ENCODE measurements around the gene ARSA.

ARSA gene

DNA sequence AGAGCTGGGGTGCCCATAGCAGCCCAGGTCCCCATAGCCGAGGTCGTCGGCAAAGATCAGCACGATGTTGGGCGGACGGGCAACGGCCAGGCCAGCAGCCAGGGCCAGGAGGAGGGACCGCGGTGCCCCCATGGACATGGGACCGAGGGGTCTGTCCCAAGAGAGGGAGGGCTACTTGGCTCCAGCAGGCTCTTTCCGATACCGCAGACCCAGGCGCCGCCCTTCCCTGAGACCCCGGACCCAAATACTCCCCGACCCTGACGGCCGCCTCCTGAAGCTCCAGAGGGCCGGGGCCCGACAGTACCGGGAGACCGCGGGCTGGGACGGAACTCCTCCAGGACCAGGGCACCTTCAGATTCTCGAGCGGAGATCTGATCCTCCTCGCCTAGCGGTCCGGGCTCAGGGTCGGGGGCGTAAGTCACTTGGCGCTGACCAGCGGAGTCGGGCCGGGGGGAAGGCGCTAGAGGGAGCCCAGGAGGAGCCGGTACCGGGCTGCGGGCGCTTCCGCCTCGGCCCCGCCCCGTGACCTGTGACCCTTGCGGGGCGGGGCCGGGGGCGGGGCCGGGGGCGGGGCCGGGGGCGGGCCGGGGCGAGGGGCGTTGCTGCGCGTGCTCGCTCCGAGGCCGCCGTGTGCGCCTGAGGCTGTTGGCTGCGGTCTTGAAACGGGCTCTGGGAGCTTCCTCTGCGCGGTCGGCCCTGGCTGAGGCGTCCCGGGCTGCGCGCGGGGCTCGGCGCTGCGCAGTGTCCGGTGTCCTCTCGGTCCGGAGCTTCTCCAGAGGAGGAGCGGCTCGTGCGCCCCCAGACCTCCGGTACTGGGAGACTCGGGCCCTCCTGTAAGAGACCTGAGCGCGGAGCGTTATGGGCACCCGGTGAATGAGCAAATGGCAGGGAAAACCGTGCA lies at the start of gene ARSA:
ARSA (minus strand) TSS at position 511 of the 901 bp plus-strand sequence; CDS start at position 138, 373 bp downstream.
- ATAC-seq (ENCODE audit: low read depth) (peak; percentile 89), DNase-seq (ENCODE audit: low spot score in 2 of 2) (peak; percentile 58 to 71)
- H3K9me3 Mint-ChIP-seq, result no peaks in the 10 kb centered on the region
- H3K27ac Mint-ChIP-seq, result peak within 1 kb of the TSS; percentile 53
- peak within 1 kb of the TSS; percentile 73 for H3K4me3 Mint-ChIP-seq
- peaks cover 2% of the 10 kb centered on the region for H3K36me3 Mint-ChIP-seq
- peaks cover 15% of the 10 kb centered on the region for H3K4me1 Mint-ChIP-seq
- no peaks in the 10 kb centered on the region for H3K27me3 Mint-ChIP-seq

DNA sequence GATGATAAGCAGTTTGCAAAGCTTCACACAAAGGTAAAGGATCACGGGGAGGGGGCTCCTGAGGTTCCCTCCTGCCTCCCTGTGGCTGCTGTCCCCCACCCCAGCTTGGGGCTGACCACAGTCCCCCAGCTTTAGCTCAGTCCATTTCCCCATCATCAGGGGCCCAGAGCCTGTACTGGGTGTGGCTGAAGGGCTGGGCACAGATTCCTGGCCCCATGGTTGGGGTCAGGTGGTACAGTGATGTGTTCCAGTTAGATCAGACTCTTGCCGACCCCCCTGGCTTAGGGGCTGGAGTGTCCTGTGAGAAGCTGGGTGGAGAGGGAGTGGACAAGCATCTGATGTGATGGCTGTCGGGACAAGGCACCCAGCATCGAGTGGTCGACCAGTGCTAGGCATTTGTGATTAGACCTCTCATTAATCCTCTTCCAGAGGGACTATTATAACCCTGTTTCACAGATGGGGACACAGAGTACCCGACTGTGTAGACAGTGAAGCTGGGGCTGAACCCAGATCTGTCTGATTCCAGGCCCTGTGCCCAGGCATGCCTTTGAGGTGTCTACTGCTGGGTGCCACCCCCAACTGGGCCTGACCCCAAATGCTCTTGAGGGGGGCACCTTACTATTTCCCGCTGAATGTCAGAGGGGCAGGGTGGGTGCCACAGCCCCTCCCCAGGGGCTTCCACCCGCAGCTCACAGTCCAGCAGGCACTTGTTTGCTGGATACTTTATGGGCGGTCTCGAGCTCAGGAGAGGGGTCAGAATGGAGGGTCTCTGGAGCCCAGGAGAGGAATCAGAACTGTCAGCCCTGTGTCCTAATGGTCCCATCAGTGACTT lies 48.9 kb upstream of the ARSA start:
- ATAC-seq (ENCODE audit: low read depth), result no peak
- no peaks in the 10 kb centered on the region for H3K9me3 Mint-ChIP-seq
- H3K27ac Mint-ChIP-seq, result no peak overlapping the region
- no peaks in the 10 kb centered on the region for H3K36me3 Mint-ChIP-seq
- H3K4me1 Mint-ChIP-seq, result peaks cover 14% of the 10 kb centered on the region
- peaks cover 25% of the 10 kb centered on the region for H3K27me3 Mint-ChIP-seq
- H3K4me3 Mint-ChIP-seq, result no peak overlapping the region
- no peak for DNase-seq (ENCODE audit: low spot score in 2 of 2)

DNA sequence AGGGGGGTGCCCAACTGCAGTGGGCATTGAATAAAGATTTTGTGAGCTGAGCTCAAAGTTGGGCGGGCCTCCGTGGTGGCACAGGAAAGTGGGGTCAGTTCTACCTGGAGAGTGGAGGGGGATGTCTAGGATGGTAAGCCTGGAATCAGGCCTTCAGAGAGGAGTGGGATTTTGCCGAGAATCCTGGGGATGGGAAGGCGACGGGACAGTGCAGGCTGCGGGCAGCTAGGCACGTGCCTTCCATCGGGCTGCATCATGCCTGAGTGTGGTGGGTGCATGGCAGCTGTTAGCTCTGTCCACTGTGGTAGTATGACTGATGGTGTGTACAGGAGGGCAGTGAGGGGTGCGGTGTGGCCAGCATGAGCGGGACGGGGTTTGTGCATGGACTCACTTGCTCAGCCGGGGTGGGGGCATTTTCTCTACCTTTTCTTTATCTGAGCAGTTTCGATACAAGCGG lies 48.3 kb upstream of the ARSA start:
- no peak overlapping the region for H3K4me3 Mint-ChIP-seq
- H3K9me3 Mint-ChIP-seq, result no peaks in the 10 kb centered on the region
- H3K36me3 Mint-ChIP-seq, result no peaks in the 10 kb centered on the region
- no peak overlapping the region for H3K27ac Mint-ChIP-seq
- H3K4me1 Mint-ChIP-seq, result peaks cover 14% of the 10 kb centered on the region
- ATAC-seq (ENCODE audit: low read depth) (no peak), DNase-seq (ENCODE audit: low spot score in 2 of 2) (no peak)
- H3K27me3 Mint-ChIP-seq, result peaks cover 31% of the 10 kb centered on the region

- Mint-ChIP-seq H3K4me3 (peak overlapping the region; percentile 61), H3K27me3 (peaks cover 36% of the 10 kb centered on the region), H3K36me3 (no peaks in the 10 kb centered on the region), H3K27ac (no peak overlapping the region), H3K9me3 (no peaks in the 10 kb centered on the region), H3K4me1 (peaks cover 14% of the 10 kb centered on the region)
- DNase-seq (ENCODE audit: low spot score in 2 of 2), result no peak
- no peak for ATAC-seq (ENCODE audit: low read depth)
These were observed 47.7 kb upstream of the ARSA start for GRCh38 chr22:50675553-50676179.

DNA sequence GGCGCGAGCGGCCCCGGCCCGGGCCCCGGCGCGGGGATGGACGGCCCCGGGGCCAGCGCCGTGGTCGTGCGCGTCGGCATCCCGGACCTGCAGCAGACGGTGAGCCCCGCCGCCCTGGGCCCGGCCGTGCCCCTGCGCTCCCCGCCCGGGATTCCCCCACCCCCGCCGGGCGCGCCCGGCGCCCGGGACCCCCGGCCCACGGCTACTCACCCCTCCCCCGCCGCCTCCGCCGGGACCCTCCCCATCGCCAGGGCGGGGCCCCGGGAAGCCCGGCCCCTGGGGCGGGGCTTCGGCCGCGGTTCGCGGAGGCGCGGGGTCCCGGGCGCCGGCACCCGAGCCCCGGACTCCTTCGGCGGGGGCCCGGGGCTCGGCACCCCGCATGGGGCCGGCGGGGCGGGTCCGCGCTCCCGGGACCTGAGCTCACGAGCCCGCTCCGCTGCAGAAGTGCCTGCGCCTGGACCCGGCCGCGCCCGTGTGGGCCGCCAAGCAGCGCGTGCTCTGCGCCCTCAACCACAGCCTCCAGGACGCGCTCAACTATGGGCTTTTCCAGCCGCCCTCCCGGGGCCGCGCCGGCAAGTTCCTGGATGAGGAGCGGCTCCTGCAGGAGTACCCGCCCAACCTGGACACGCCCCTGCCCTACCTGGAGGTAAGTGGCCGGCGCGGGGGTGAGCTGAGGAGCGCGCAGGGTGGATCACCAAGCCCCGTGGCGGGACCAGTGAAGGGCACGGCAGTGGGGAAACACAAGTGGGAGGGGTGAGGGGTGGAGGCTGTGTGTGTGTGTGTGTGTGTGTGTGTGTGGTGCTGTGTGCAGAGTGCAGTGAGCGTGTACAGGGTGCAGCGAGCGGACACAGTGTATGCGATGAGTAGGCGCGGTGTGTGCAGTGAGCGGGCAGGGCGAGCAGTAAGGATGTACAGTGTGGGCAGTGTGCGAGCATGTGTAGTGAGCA lies 46.9 kb upstream of the ARSA start:
- Mint-ChIP-seq H3K9me3 (no peaks in the 10 kb centered on the region), H3K4me1 (peaks cover 14% of the 10 kb centered on the region), H3K36me3 (no peaks in the 10 kb centered on the region), H3K27ac (no peak overlapping the region), H3K27me3 (peaks cover 39% of the 10 kb centered on the region), H3K4me3 (peak overlapping the region; percentile 61)
- DNase-seq (ENCODE audit: low spot score in 2 of 2), result no peak
- ATAC-seq (ENCODE audit: low read depth), result peak; percentile 28

DNA sequence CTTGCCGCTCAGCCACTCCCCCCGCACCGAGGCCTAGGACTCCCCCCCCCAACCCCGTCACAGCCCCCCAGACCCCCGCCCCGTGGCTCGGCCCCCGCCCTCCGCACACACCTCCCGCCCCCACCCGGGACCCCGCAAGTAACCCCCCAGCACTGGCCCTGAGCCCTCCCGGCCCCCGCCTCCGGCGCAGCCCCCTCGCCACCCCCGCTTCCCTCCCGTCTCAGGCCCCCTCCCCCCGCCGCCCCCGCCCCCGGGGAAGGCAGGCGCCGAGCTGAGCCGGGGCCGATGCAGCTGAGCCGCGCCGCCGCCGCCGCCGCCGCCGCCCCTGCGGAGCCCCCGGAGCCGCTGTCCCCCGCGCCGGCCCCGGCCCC lies 46.2 kb upstream of the ARSA start:
- H3K9me3 Mint-ChIP-seq, result no peaks in the 10 kb centered on the region
- ATAC-seq (ENCODE audit: low read depth), result peak; percentile 12
- H3K4me3 Mint-ChIP-seq, result no peak overlapping the region
- DNase-seq (ENCODE audit: low spot score in 2 of 2), result no peak
- no peaks in the 10 kb centered on the region for H3K36me3 Mint-ChIP-seq
- H3K27ac Mint-ChIP-seq, result no peak overlapping the region
- H3K4me1 Mint-ChIP-seq, result peaks cover 14% of the 10 kb centered on the region
- peaks cover 39% of the 10 kb centered on the region for H3K27me3 Mint-ChIP-seq

GRCh38 chr22:50673231-50674129 lies 45.5 kb upstream of the ARSA start:
- H3K27ac Mint-ChIP-seq, result peak overlapping the region; percentile 35
- H3K27me3 Mint-ChIP-seq, result peaks cover 39% of the 10 kb centered on the region
- H3K36me3 Mint-ChIP-seq, result no peaks in the 10 kb centered on the region
- peak overlapping the region; percentile 70 for H3K4me3 Mint-ChIP-seq
- no peaks in the 10 kb centered on the region for H3K9me3 Mint-ChIP-seq
- H3K4me1 Mint-ChIP-seq, result peaks cover 14% of the 10 kb centered on the region
- ATAC-seq (ENCODE audit: low read depth) (peak; percentile 38), DNase-seq (ENCODE audit: low spot score in 2 of 2) (no peak)

DNA sequence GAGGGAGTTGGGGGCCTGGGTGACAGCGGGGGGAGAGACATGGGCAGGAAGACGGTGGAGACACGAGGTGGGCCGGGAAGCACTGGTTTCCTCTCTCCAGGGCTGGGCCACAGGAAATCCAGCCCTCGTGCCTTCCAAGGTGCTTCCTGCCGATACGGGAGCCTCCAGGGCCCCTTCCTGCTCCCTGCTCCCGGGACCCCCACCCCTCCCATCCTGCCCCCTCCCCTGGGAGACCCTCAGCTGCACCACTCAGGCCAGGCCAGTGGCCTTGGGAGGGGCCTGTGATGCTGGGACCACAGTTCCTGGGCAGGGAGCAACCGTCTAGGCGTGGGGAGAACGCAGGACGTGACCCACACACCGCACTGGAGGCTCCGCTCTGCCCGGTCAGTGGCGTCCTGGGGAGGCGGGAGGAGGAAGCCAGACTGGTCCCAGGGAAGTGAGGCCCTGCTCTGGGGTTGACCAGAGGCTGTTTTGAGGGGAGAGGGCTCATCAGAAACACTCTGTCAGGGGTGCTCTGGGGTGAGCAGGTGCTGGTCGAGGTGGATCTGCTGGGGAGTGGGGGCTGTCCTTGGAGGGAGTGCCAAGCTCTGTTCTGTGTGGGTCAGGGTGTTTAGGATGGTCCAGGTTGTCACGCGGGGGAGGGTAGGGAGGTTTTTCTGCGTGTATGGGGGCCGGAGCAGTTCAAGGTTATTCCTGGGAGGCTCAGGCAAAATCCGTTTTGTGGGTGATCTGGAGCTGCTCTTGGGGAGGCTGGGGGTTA lies 44.7 kb upstream of the ARSA start, which contains the start of gene SHANK3:
SHANK3 (plus strand) TSS at position 353 of the 760 bp plus-strand sequence.
- Mint-ChIP-seq H3K4me3 (peak within 1 kb of the TSS; percentile 70), H3K36me3 (no peaks in the 10 kb centered on the region), H3K27ac (peak within 1 kb of the TSS; percentile 35), H3K27me3 (peaks cover 43% of the 10 kb centered on the region), H3K9me3 (no peaks in the 10 kb centered on the region), H3K4me1 (peaks cover 14% of the 10 kb centered on the region)
- DNase-seq (ENCODE audit: low spot score in 2 of 2) (no peak), ATAC-seq (ENCODE audit: low read depth) (peak; percentile 5)

- peaks cover 44% of the 10 kb centered on the region for H3K27me3 Mint-ChIP-seq
- H3K4me3 Mint-ChIP-seq, result peak overlapping the region; percentile 12
- H3K9me3 Mint-ChIP-seq, result no peaks in the 10 kb centered on the region
- H3K27ac Mint-ChIP-seq, result no peak overlapping the region
- H3K4me1 Mint-ChIP-seq, result peaks cover 14% of the 10 kb centered on the region
- no peaks in the 10 kb centered on the region for H3K36me3 Mint-ChIP-seq
- DNase-seq (ENCODE audit: low spot score in 2 of 2) (no peak), ATAC-seq (ENCODE audit: low read depth) (no peak)
These were observed 44.1 kb upstream of the ARSA start for GRCh38 chr22:50672041-50672440.

- Mint-ChIP-seq H3K4me3 (no peak overlapping the region), H3K36me3 (no peaks in the 10 kb centered on the region), H3K27me3 (peaks cover 45% of the 10 kb centered on the region), H3K27ac (no peak overlapping the region), H3K4me1 (peaks cover 14% of the 10 kb centered on the region), H3K9me3 (no peaks in the 10 kb centered on the region)
- ATAC-seq (ENCODE audit: low read depth) (peak; percentile 35), DNase-seq (ENCODE audit: low spot score in 2 of 2) (no peak)
These were observed 43.7 kb upstream of the ARSA start for GRCh38 chr22:50671641-50672040.

GRCh38 chr22:50670914-50671538 lies 43.1 kb upstream of the ARSA start:
- no peaks in the 10 kb centered on the region for H3K9me3 Mint-ChIP-seq
- ATAC-seq (ENCODE audit: low read depth), result no peak
- peaks cover 44% of the 10 kb centered on the region for H3K27me3 Mint-ChIP-seq
- no peak overlapping the region for H3K4me3 Mint-ChIP-seq
- no peak for DNase-seq (ENCODE audit: low spot score in 2 of 2)
- H3K4me1 Mint-ChIP-seq, result peaks cover 14% of the 10 kb centered on the region
- H3K27ac Mint-ChIP-seq, result no peak overlapping the region
- no peaks in the 10 kb centered on the region for H3K36me3 Mint-ChIP-seq
